Measurements from ENCODE around the gene PRSS36. TPM values are rescaled to one million over a fixed set of nuclear protein-coding genes. Genes with fewer than 3 reads are reported as not detected.
A peak's percentile ranks its signal among the peaks of the same experiment; 100 is the strongest.

The PRSS36 gene
- total RNA-seq, 1 experiment from 2014 or later = 4.1 TPM

DNA sequence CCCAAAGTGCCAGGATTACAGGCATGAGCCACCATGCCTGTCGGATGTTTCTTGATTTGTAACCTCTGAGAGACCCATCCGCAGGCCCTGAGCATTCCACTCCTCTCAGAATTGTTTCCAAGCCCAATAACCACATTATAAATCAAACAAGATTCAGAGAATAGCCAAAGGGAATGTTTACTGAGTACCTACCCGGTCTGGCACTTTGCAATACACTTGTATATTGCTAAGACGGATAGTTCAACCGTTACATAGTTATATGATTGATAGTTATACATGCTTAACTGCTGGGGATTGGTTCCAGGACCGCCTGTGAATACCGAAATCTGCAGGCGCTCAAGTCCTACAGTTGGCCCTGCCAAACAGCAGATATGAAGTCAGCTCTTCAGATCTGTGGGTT lies 35.4 kb downstream of the PRSS36 start:
- Histone ChIP-seq H3K79me2 (ENCODE audit: low read depth) (peaks cover 30% of the 10 kb centered on the region), H3K27me3 (ENCODE audit: insufficient read depth, low read depth) (no peaks in the 10 kb centered on the region), H3K4me3 (no peak overlapping the region), H3K9me2 (ENCODE audit: insufficient read depth) (no peaks in the 10 kb centered on the region), H3K9me3 (ENCODE audit: insufficient read depth, low read depth) (no peaks in the 10 kb centered on the region), H3K36me3 (ENCODE audit: low read depth) (peaks cover 6% of the 10 kb centered on the region; the same call in 1 of the 2 replicates), H4K20me1 (ENCODE audit: insufficient read depth) (no peaks in the 10 kb centered on the region), H2AFZ (no peak overlapping the region), H3K27ac (no peak overlapping the region), H3F3A (ENCODE audit: insufficient read depth, low read depth) (peaks cover 37% of the 10 kb centered on the region), H3K4me1 (replicated peaks; ENCODE audit: insufficient read depth) (peaks cover 14% of the 10 kb centered on the region), H3K4me2 (no peak overlapping the region)
- intact Hi-C loops (cut with micrococcal nuclease; ENCODE audit: unreplicated experiment) = no loop called here
- BruUV-seq (replicated peaks) = no TSS peak
- CTCF ChIA-PET = no interaction called here
- POLR2A ChIA-PET (ENCODE audit: unreplicated experiment) = interaction anchor here (0.6 to 1.4 kb wide), 2 partner anchors 40 to 69 kb away, joined by 11 to 19 read pairs; partner anchors contain the start of genes ZNF646 and ZNF668
- TF ChIP-seq EZH2 (IDR thresholded peaks at IDR 0.05; ENCODE audit: low read depth) = no peak
- TF ChIP-seq, protein P1, sequence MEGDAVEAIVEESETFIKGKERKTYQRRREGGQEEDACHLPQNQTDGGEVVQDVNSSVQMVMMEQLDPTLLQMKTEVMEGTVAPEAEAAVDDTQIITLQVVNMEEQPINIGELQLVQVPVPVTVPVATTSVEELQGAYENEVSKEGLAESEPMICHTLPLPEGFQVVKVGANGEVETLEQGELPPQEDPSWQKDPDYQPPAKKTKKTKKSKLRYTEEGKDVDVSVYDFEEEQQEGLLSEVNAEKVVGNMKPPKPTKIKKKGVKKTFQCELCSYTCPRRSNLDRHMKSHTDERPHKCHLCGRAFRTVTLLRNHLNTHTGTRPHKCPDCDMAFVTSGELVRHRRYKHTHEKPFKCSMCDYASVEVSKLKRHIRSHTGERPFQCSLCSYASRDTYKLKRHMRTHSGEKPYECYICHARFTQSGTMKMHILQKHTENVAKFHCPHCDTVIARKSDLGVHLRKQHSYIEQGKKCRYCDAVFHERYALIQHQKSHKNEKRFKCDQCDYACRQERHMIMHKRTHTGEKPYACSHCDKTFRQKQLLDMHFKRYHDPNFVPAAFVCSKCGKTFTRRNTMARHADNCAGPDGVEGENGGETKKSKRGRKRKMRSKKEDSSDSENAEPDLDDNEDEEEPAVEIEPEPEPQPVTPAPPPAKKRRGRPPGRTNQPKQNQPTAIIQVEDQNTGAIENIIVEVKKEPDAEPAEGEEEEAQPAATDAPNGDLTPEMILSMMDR (conservative IDR thresholded peaks at IDR 0.05) = no peak
- no peak for DNase-seq

GRCh38 chr16:31113121-31114120 lies 36.4 kb downstream of the PRSS36 start:
- no peak for DNase-seq
- Histone ChIP-seq H3K4me3 (no peak overlapping the region), H3K36me3 (ENCODE audit: low read depth) (no peaks in the 10 kb centered on the region; the same call in 1 of the 2 replicates), H3K4me2 (no peak overlapping the region), H3K9me3 (ENCODE audit: insufficient read depth, low read depth) (no peaks in the 10 kb centered on the region), H2AFZ (no peak overlapping the region), H3K79me2 (ENCODE audit: low read depth) (peaks cover 32% of the 10 kb centered on the region), H3K9me2 (ENCODE audit: insufficient read depth) (no peaks in the 10 kb centered on the region), H3K4me1 (replicated peaks; ENCODE audit: insufficient read depth) (peaks cover 9% of the 10 kb centered on the region), H4K20me1 (ENCODE audit: insufficient read depth) (no peaks in the 10 kb centered on the region), H3K27ac (0 out of 2 replicates have a peak overlapping the region, but pooled peaks have one; percentile 31), H3F3A (ENCODE audit: insufficient read depth, low read depth) (peaks cover 31% of the 10 kb centered on the region), H3K27me3 (ENCODE audit: insufficient read depth, low read depth) (no peaks in the 10 kb centered on the region)
- intact Hi-C loops (cut with micrococcal nuclease; ENCODE audit: unreplicated experiment) = no loop called here
- CTCF ChIA-PET = interaction anchor here (0.6 kb wide), 1 partner anchor 95 kb away, joined by 3 read pairs; no protein-coding TSS in a partner anchor
- no peak for TF ChIP-seq EZH2 (IDR thresholded peaks at IDR 0.05; ENCODE audit: low read depth)
- TF ChIP-seq, protein P1 (conservative IDR thresholded peaks at IDR 0.05) = no peak
- BruUV-seq (replicated peaks) = no TSS peak
- POLR2A ChIA-PET (ENCODE audit: unreplicated experiment) = interaction anchor here (0.6 to 1.4 kb wide), 5 partner anchors 23 to 106 kb away, joined by 4 to 11 read pairs (median 6); partner anchors contain the start of genes ZNF646 and ZNF668

DNA sequence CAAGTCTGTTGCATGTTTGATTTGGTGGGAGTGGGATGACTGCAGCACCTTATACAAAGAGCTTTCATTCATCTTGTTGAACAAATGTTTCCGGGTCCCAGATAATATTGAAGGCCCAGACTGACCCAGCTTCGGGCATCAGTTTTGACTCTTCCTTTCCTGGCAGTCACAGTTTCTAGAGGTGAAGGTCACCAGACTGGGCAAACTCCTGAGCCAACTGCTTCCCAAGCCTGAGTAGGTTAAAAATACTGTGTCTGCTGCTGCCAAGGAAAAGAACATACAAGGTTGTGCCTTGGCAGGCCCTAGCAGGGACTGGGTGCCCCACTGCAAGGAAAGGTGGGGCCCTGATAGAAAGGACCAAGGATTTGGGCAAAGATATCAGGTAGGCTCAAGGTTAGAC lies 37.2 kb downstream of the PRSS36 start:
- Histone ChIP-seq H3K27me3 (ENCODE audit: insufficient read depth, low read depth) (no peaks in the 10 kb centered on the region), H3K4me2 (no peak overlapping the region), H3K9me2 (ENCODE audit: insufficient read depth) (no peaks in the 10 kb centered on the region), H2AFZ (no peak overlapping the region), H3K4me3 (no peak overlapping the region), H3F3A (ENCODE audit: insufficient read depth, low read depth) (peaks cover 29% of the 10 kb centered on the region), H4K20me1 (ENCODE audit: insufficient read depth) (no peaks in the 10 kb centered on the region), H3K36me3 (ENCODE audit: low read depth) (no peaks in the 10 kb centered on the region; the same call in 1 of the 2 replicates), H3K4me1 (replicated peaks; ENCODE audit: insufficient read depth) (peaks cover 9% of the 10 kb centered on the region), H3K79me2 (ENCODE audit: low read depth) (peaks cover 34% of the 10 kb centered on the region), H3K9me3 (ENCODE audit: insufficient read depth, low read depth) (no peaks in the 10 kb centered on the region), H3K27ac (no peak overlapping the region)
- TF ChIP-seq, protein P1 (conservative IDR thresholded peaks at IDR 0.05) = no peak
- TF ChIP-seq EZH2 (IDR thresholded peaks at IDR 0.05; ENCODE audit: low read depth) = no peak
- POLR2A ChIA-PET (ENCODE audit: unreplicated experiment) = interaction anchor here (0.6 to 1.4 kb wide), 2 partner anchors 29 to 39 kb away, joined by 4 to 11 read pairs; partner anchors contain the start of genes ZNF646 and ZNF668
- intact Hi-C loops (cut with micrococcal nuclease; ENCODE audit: unreplicated experiment) = no loop called here
- no peak for DNase-seq
- CTCF ChIA-PET = no interaction called here
- no TSS peak for BruUV-seq (replicated peaks)

Measured in PC-9 (cell line).